Activated naive CD4-positive, alpha-beta T cell treated with anti-CD3 and anti-CD28 coated beads for 36 hours (primary cell): Measurements from ENCODE around the gene TMEM243. TPM values are rescaled to one million over a fixed set of nuclear protein-coding genes. Genes with fewer than 3 reads are reported as not detected.

Experiments used
- CTCF ChIA-PET: fragments of 350-600 bp; sonication (Branson Sonifier 250); formaldehyde crosslinking; loops from one replicate; lab custom pipeline; 2021; ENCODE audit warnings: antibody characterized with exemption; lab: Charles Lee
- DNase-seq: peaks from one replicate; pipeline ENCODE4 v3.0.0-alpha.2; 2020
- H3K27ac Mint-ChIP-seq: one replicate; pipeline ENCODE4 v1.8.0; 2021; ENCODE audit warnings: mild to moderate bottlenecking, mixed read lengths
- H3K27me3 Mint-ChIP-seq: one replicate; pipeline ENCODE4 v1.8.0; 2021; ENCODE audit warnings: low read depth, mixed read lengths
- H3K36me3 Mint-ChIP-seq: one replicate; pipeline ENCODE4 v1.8.0; 2021; ENCODE audit warnings: low read depth, mixed read lengths
- H3K4me1 Mint-ChIP-seq: one replicate; pipeline ENCODE4 v1.8.0; 2021; ENCODE audit warnings: low read depth, mixed read lengths
- H3K4me3 Mint-ChIP-seq: one replicate; pipeline ENCODE4 v1.8.0; 2021; ENCODE audit warnings: mild to moderate bottlenecking, moderate library complexity, mixed read lengths
- H3K9me3 Mint-ChIP-seq: one replicate; pipeline ENCODE4 v1.8.0; 2021; ENCODE audit warnings: mixed read lengths
- intact Hi-C: fragments of 100-400 bp; cut with micrococcal nuclease; formaldehyde crosslinking; loops from one replicate; pipeline ENCODE4 v1.15.1; 2023
- total RNA-seq, 2 experiments: library from RNA; stranded (reverse); gene quantifications; one replicate each; pipeline ENCODE4 v1.2.3, GENCODE V29; 2021

Gene TMEM243
- total RNA-seq, 2 experiments from 2014 or later = 50.4 to 53.1 TPM

- CTCF ChIA-PET = no interaction called here
- Mint-ChIP-seq H3K4me3 (no peak overlapping the region), H3K27me3 (no peaks in the 10 kb centered on the region), H3K36me3 (peaks cover 53% of the 10 kb centered on the region), H3K4me1 (peaks cover 27% of the 10 kb centered on the region), H3K27ac (peak overlapping the region; percentile 2), H3K9me3 (no peaks in the 10 kb centered on the region)
- DNase-seq = no peak
- intact Hi-C loops = loop anchor here (2.0 kb wide), 1 partner anchor 20 kb away; no protein-coding TSS in a partner anchor
Observed at GRCh38 chr7:87188930-87189329, 30.6 kb downstream of the TMEM243 start.

DNA sequence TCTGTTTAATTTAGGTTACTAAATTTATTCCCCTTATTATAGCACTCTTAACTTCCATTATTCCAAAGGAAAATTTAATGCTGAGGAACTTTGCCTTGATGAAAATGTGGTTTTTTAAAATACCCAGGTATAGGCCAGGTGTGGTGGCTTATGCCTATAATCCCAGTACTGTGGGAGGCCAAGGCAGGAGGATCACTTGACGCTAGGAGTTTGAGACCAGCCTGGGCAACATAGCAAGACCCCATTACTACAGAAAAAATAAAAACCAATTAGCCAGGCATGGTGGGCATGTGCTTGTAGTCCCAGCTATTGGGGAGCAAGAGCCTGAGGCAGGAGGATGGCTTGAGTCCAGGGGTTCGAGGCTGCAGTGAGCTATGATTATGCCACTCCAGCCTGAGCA lies 32.4 kb downstream of the TMEM243 start:
- H3K4me1 Mint-ChIP-seq = peaks cover 35% of the 10 kb centered on the region
- intact Hi-C loops = no loop called here
- H3K4me3 Mint-ChIP-seq = no peak overlapping the region
- CTCF ChIA-PET = interaction anchor here (1.9 kb wide), 1 partner anchor 10 kb away, joined by 6 read pairs; no protein-coding TSS in a partner anchor
- H3K27me3 Mint-ChIP-seq = no peaks in the 10 kb centered on the region
- DNase-seq = no peak
- no peak overlapping the region for H3K27ac Mint-ChIP-seq
- H3K9me3 Mint-ChIP-seq = no peaks in the 10 kb centered on the region
- H3K36me3 Mint-ChIP-seq = peaks cover 58% of the 10 kb centered on the region

DNA sequence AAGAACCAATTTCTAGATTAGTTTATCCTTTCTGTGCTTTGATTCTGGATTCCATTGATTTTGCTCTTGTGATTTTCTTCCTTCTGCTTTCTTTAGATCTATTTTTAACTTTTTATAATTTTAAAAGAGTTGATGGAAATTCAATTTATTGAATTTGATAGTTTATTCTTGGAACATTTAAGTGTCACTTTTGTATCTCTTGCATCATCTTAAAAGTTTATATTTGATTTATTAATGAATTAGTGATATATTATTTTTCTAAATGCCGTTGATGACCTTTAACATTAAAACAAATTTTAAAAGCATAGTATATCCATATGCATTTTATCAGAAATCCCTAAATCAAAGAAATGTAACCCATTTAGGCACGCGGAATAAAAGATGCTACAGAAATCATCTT lies 40.4 kb downstream of the TMEM243 start:
- no peaks in the 10 kb centered on the region for H3K9me3 Mint-ChIP-seq
- intact Hi-C loops = no loop called here
- DNase-seq = no peak
- peaks cover 40% of the 10 kb centered on the region for H3K4me1 Mint-ChIP-seq
- peaks cover 49% of the 10 kb centered on the region for H3K36me3 Mint-ChIP-seq
- no peak overlapping the region for H3K4me3 Mint-ChIP-seq
- H3K27me3 Mint-ChIP-seq = no peaks in the 10 kb centered on the region
- H3K27ac Mint-ChIP-seq = no peak overlapping the region
- CTCF ChIA-PET = no interaction called here

GRCh38 chr7:87178320-87178719 lies 41.2 kb downstream of the TMEM243 start:
- peaks cover 37% of the 10 kb centered on the region for H3K4me1 Mint-ChIP-seq
- CTCF ChIA-PET = interaction anchor here (0.6 kb wide), 1 partner anchor 39 kb away, joined by 3 read pairs; no protein-coding TSS in a partner anchor
- H3K36me3 Mint-ChIP-seq = peaks cover 48% of the 10 kb centered on the region
- H3K27ac Mint-ChIP-seq = no peak overlapping the region
- no peak overlapping the region for H3K4me3 Mint-ChIP-seq
- no peaks in the 10 kb centered on the region for H3K9me3 Mint-ChIP-seq
- intact Hi-C loops = no loop called here
- no peaks in the 10 kb centered on the region for H3K27me3 Mint-ChIP-seq
- no peak for DNase-seq

GRCh38 chr7:87173471-87173870 lies 46.1 kb downstream of the TMEM243 start:
- no peak for DNase-seq
- H3K36me3 Mint-ChIP-seq = peaks cover 53% of the 10 kb centered on the region
- H3K4me3 Mint-ChIP-seq = no peak overlapping the region
- H3K27me3 Mint-ChIP-seq = no peaks in the 10 kb centered on the region
- no peaks in the 10 kb centered on the region for H3K9me3 Mint-ChIP-seq
- intact Hi-C loops = no loop called here
- H3K27ac Mint-ChIP-seq = peak overlapping the region; percentile 39
- CTCF ChIA-PET = interaction anchor here (0.9 to 3.7 kb wide), 4 partner anchors 9 to 64 kb away, joined by 3 to 12 read pairs (median 4); no protein-coding TSS in a partner anchor
- H3K4me1 Mint-ChIP-seq = peaks cover 24% of the 10 kb centered on the region

GRCh38 chr7:87171282-87171934 lies 48.1 kb downstream of the TMEM243 start:
- peaks cover 56% of the 10 kb centered on the region for H3K36me3 Mint-ChIP-seq
- no peak overlapping the region for H3K4me3 Mint-ChIP-seq
- intact Hi-C loops = no loop called here
- no peaks in the 10 kb centered on the region for H3K27me3 Mint-ChIP-seq
- peaks cover 15% of the 10 kb centered on the region for H3K4me1 Mint-ChIP-seq
- no peak overlapping the region for H3K27ac Mint-ChIP-seq
- DNase-seq = no peak
- CTCF ChIA-PET = interaction anchor here (3.7 kb wide), 1 partner anchor 13 kb away, joined by 12 read pairs; no protein-coding TSS in a partner anchor
- no peaks in the 10 kb centered on the region for H3K9me3 Mint-ChIP-seq

GRCh38 chr7:87170828-87171227 lies 48.7 kb downstream of the TMEM243 start:
- Mint-ChIP-seq H3K27me3 (no peaks in the 10 kb centered on the region), H3K9me3 (no peaks in the 10 kb centered on the region), H3K36me3 (peaks cover 58% of the 10 kb centered on the region), H3K27ac (peak overlapping the region; percentile 66), H3K4me3 (no peak overlapping the region), H3K4me1 (peaks cover 15% of the 10 kb centered on the region)
- intact Hi-C loops = no loop called here
- CTCF ChIA-PET = interaction anchor here (3.7 kb wide), 1 partner anchor 14 kb away, joined by 12 read pairs; no protein-coding TSS in a partner anchor
- no peak for DNase-seq

GRCh38 chr7:87164433-87164832 lies 55.1 kb downstream of the TMEM243 start:
- H3K27ac Mint-ChIP-seq = no peak overlapping the region
- H3K9me3 Mint-ChIP-seq = no peaks in the 10 kb centered on the region
- H3K4me1 Mint-ChIP-seq = peaks cover 28% of the 10 kb centered on the region
- no peak for DNase-seq
- H3K4me3 Mint-ChIP-seq = no peak overlapping the region
- intact Hi-C loops = no loop called here
- H3K36me3 Mint-ChIP-seq = peaks cover 49% of the 10 kb centered on the region
- H3K27me3 Mint-ChIP-seq = no peaks in the 10 kb centered on the region
- CTCF ChIA-PET = interaction anchor here (0.9 to 1.2 kb wide), 2 partner anchors 9 to 19 kb away, joined by 3 read pairs; no protein-coding TSS in a partner anchor

DNA sequence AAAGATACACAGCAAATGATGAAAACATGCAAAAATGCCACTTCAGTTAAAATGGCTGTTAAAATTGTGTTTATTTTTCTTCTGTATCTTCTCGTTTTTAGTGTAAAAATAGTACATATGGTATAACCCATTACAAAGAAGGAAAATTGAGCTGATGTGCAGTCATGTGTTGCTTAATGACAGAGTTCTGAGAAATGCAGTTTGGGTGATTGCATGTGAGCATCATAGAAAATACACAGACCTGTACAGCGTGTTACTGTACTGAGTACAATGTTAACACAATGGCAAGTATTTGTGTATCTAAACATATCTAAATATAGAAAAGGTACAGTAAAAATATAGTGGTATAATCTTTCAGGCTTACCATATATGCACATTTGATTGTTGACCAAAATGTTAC lies 60.0 kb downstream of the TMEM243 start:
- H3K27me3 Mint-ChIP-seq = no peaks in the 10 kb centered on the region
- intact Hi-C loops = no loop called here
- CTCF ChIA-PET = interaction anchor here (0.7 kb wide), 1 partner anchor 26 kb away, joined by 4 read pairs; no protein-coding TSS in a partner anchor
- peaks cover 51% of the 10 kb centered on the region for H3K4me1 Mint-ChIP-seq
- no peaks in the 10 kb centered on the region for H3K9me3 Mint-ChIP-seq
- no peak for DNase-seq
- no peak overlapping the region for H3K27ac Mint-ChIP-seq
- H3K36me3 Mint-ChIP-seq = peaks cover 22% of the 10 kb centered on the region
- no peak overlapping the region for H3K4me3 Mint-ChIP-seq

- Mint-ChIP-seq H3K27me3 (no peaks in the 10 kb centered on the region), H3K4me1 (peaks cover 51% of the 10 kb centered on the region), H3K4me3 (no peak overlapping the region), H3K9me3 (no peaks in the 10 kb centered on the region), H3K27ac (no peak overlapping the region), H3K36me3 (peaks cover 14% of the 10 kb centered on the region)
- intact Hi-C loops = loop anchor here (2.0 kb wide), 1 partner anchor 18 kb away; no protein-coding TSS in a partner anchor
- CTCF ChIA-PET = no interaction called here
- no peak for DNase-seq
Observed at GRCh38 chr7:87156709-87157108, 62.8 kb downstream of the TMEM243 start.

- no peaks in the 10 kb centered on the region for H3K27me3 Mint-ChIP-seq
- CTCF ChIA-PET = interaction anchor here (0.7 to 0.9 kb wide), 2 partner anchors 48 to 80 kb away, joined by 3 read pairs; no protein-coding TSS in a partner anchor
- peaks cover 14% of the 10 kb centered on the region for H3K36me3 Mint-ChIP-seq
- peaks cover 57% of the 10 kb centered on the region for H3K4me1 Mint-ChIP-seq
- intact Hi-C loops = loop anchor here (2.0 kb wide), 1 partner anchor 19 kb away; no protein-coding TSS in a partner anchor
- H3K4me3 Mint-ChIP-seq = no peak overlapping the region
- no peak for DNase-seq
- no peaks in the 10 kb centered on the region for H3K9me3 Mint-ChIP-seq
- no peak overlapping the region for H3K27ac Mint-ChIP-seq
Observed at GRCh38 chr7:87155788-87156187, 63.7 kb downstream of the TMEM243 start.

GRCh38 chr7:87154569-87154968 lies 65.0 kb downstream of the TMEM243 start:
- peaks cover 50% of the 10 kb centered on the region for H3K4me1 Mint-ChIP-seq
- H3K9me3 Mint-ChIP-seq = no peaks in the 10 kb centered on the region
- no peak overlapping the region for H3K27ac Mint-ChIP-seq
- H3K4me3 Mint-ChIP-seq = peak overlapping the region; percentile 41
- intact Hi-C loops = loop anchor here (5.0 kb wide), 2 partner anchors 77 to 473 kb away; partner anchors contain the start of gene RUNDC3B
- CTCF ChIA-PET = interaction anchor here (1.1 to 1.5 kb wide), 4 partner anchors 63 to 96 kb away, joined by 3 to 6 read pairs (median 4); partner anchors contain the start of gene ELAPOR2
- no peak for DNase-seq
- H3K27me3 Mint-ChIP-seq = no peaks in the 10 kb centered on the region
- peaks cover 10% of the 10 kb centered on the region for H3K36me3 Mint-ChIP-seq
